ENCODE measurements around the gene TMEM220. TPM values are rescaled to one million over a fixed set of nuclear protein-coding genes. Genes with fewer than 3 reads are reported as not detected.
"Not testable (repeated sequence)": the region's sequence is repeated elsewhere in the genome, so short reads cannot be mapped to it uniquely, and the experiment has no call there.

The TMEM220 gene
- total and polyA plus RNA-seq, 4 donors = 2.8 to 13.8 (median 7.1) TPM

DNA sequence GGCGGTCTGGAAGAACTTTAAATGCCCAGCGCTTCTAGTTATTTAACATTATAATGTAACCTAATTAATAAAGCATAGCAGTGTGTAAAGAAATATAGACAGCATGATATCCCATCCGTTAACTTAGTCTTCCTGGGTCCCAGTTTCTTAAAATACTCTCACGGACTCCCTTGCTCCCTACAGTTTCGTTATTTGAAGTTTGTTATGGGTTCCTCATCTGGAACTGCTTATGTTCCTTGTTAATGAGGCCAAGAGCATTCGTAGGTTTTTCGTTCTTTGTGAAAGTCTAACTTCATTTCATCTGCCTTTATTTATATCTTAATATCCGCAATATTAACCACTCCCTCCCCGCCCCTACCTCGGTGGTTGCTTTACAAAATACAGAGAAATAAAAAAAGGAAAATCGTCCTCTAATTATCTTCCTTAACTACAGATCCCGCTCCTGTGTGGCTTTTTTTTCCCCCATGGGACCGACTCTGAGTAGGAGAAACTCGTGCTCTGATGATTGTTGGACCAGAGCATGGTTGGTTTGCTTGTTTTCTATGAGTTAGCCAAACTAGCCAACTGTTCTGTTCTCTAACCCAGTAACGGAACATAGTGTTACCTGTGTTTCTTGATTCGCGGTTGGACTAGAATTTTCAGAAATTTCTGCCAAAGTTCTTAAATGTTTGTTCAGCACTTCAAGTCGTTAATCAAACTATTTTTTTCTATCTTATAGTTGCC is 31.6 kb downstream of the TMEM220 start:
- DNase-seq (peak in 2 of 3 donors; percentile 39 to 41), ATAC-seq (ENCODE audit: insufficient read depth, low FRiP score) (no peak)

DNA sequence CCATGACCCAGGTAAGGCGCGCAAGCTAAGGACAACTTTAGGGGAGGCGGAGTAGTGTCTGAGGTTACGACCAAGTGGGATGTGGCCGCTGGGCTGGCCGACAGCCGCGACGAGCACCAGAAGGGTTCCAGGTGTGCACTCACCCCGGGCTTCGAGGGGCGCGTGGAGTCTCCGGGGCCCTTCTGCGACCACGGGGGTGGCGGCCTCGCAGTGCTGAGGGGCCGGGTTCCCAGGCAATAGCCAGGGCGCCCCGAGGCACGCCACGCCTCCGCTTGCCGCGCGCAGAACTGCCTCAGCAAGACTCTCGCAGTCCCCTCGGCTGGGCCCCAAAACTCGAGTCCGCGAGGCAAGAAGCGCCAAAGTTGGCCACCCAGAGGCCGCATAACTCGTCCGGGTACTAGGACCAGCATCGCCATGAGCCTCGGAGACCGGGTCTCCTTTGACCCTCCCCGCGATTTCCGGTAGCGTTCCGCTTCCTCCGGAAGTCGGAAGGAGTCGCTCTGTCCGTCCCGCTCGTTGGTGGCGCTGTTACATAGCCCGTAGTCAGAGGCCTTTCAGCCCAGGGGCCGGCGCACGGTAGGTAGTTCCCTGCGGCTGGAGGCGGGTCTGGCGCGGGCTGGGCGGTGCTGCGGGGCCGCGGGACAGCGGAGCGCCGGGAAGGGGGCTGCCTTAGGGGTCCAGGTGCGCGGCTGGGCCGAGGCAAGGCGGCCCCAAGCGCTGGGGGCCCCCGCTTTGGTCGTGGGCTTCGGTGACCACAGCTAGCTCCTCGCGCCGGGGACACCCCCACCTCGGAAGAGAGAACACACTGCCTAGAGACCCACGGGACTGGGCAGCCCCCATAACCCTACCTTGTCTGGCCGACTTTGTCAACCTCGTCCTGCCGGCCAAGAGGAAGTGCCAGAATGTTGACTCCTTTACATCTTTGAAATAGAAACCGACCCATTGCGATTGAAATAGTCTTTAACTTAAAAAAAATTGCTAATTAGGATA is 32.4 kb downstream of the TMEM220 start, which contains the start of the genes ADPRM and SCO1:
ADPRM (plus strand) TSS at position 503 of the 990 bp plus-strand sequence. CDS start 7,333 bp downstream, outside the sequence.
SCO1 (minus strand) TSS at position 442 of the 990 bp plus-strand sequence; CDS start at position 416, 26 bp downstream.
- WGBS, 2 donors = 0% methylated on average over 71 to 84 of the region's 84 CpGs
- DNase-seq = peak; percentile 95 to 98 (median 97)
- TF ChIP-seq, protein P1, sequence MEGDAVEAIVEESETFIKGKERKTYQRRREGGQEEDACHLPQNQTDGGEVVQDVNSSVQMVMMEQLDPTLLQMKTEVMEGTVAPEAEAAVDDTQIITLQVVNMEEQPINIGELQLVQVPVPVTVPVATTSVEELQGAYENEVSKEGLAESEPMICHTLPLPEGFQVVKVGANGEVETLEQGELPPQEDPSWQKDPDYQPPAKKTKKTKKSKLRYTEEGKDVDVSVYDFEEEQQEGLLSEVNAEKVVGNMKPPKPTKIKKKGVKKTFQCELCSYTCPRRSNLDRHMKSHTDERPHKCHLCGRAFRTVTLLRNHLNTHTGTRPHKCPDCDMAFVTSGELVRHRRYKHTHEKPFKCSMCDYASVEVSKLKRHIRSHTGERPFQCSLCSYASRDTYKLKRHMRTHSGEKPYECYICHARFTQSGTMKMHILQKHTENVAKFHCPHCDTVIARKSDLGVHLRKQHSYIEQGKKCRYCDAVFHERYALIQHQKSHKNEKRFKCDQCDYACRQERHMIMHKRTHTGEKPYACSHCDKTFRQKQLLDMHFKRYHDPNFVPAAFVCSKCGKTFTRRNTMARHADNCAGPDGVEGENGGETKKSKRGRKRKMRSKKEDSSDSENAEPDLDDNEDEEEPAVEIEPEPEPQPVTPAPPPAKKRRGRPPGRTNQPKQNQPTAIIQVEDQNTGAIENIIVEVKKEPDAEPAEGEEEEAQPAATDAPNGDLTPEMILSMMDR (IDR thresholded peaks at IDR 0.05; ENCODE audit: control extremely low read depth, extremely low read depth) = peak; percentile 44

More for the DNA sequence above, 31.6 kb downstream of the TMEM220 start:
- peak overlapping the region; percentile 72 to 76 for H3K9ac ChIP-seq (ENCODE audit: insufficient read depth in 1 of 2, low read length in 2 of 2)
- no peaks in the 10 kb centered on the region for H3K27me3 ChIP-seq (ENCODE audit: control insufficient read depth in 3 of 3, insufficient read depth in 3 of 3, low read length in 2 of 3)
- TF ChIP-seq, protein P1 (IDR thresholded peaks at IDR 0.05; ENCODE audit: control extremely low read depth, extremely low read depth) = no peak
- H3K9me3 ChIP-seq (ENCODE audit: control insufficient read depth in 4 of 4, insufficient read depth in 3 of 4, low read length in 3 of 4) = no peaks in the 10 kb centered on the region
- H3K4me1 ChIP-seq (ENCODE audit: control insufficient read depth in 5 of 5, insufficient read depth in 5 of 5, low read length in 5 of 5) = peaks cover 4 to 15% (median 8%) of the 10 kb centered on the region in 5 donors
- peaks cover 3 to 12% (median 10%) of the 10 kb centered on the region in 4 donors for H3K36me3 ChIP-seq (ENCODE audit: control insufficient read depth in 4 of 4, insufficient read depth in 4 of 4, low read length in 4 of 4)
- H3K4me3 ChIP-seq = peak overlapping the region; percentile 90
- 7 to 15% methylated on average over 18 of the region's 18 CpGs for WGBS, 2 donors
- peak overlapping the region in 1 of 2 donors; percentile 98 for H3K27ac ChIP-seq (ENCODE audit: low read depth in 1 of 2, low read length in 1 of 2)

DNA sequence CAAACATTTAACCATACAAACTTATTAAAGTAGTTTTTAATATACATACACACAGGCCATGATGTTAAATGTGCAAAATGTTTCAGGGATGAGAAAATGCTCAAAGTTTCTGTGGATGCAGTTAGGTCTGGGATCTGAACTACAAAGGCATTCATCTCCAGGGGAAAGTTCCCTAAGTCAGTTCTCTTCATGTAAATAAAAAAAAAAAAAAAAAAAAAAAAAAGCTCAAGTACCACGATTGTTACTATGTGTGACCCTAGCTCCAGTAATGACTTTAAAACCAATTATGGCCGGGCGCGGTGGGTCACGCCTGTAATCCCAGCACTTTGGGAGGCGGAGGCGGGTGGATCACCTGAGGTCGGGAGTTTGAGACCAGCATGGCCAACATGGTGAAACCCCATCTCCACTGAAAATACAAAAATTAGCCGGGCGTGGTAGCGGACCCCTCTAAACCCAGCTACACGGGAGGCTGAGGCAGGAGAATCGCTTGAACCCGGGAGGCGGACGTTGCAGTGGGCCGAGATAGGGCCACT is 33.9 kb downstream of the TMEM220 start:
- not testable (repeated sequence) for H3K27ac ChIP-seq (ENCODE audit: low read depth in 1 of 2, low read length in 1 of 2); H3K9ac ChIP-seq (ENCODE audit: insufficient read depth in 1 of 2, low read length in 2 of 2); H3K9me3 ChIP-seq (ENCODE audit: control insufficient read depth in 4 of 4, insufficient read depth in 3 of 4, low read length in 3 of 4); H3K4me3 ChIP-seq; ATAC-seq (ENCODE audit: insufficient read depth, low FRiP score); H3K27me3 ChIP-seq (ENCODE audit: control insufficient read depth in 3 of 3, insufficient read depth in 3 of 3, low read length in 2 of 3); DNase-seq
- H3K36me3 ChIP-seq (ENCODE audit: control insufficient read depth in 4 of 4, insufficient read depth in 4 of 4, low read length in 4 of 4) = peaks cover 6 to 23% (median 12%) of the 10 kb centered on the region in 4 donors
- H3K4me1 ChIP-seq (ENCODE audit: control insufficient read depth in 5 of 5, insufficient read depth in 5 of 5, low read length in 5 of 5) = peaks cover 3 to 15% (median 8%) of the 10 kb centered on the region in 5 donors
- 90 to 92% methylated on average over 17 of the region's 17 CpGs for WGBS, 2 donors

More for the DNA sequence above, 32.4 kb downstream of the TMEM220 start, which contains the start of the genes ADPRM and SCO1:
- H3K4me3 ChIP-seq = peak within 1 kb of the TSS; percentile 90
- peak; percentile 98 for ATAC-seq (ENCODE audit: insufficient read depth, low FRiP score)
- H3K27ac ChIP-seq (ENCODE audit: low read depth in 1 of 2, low read length in 1 of 2) = peak within 1 kb of the TSS; percentile 98
- peak within 1 kb of the TSS; percentile 72 to 76 for H3K9ac ChIP-seq (ENCODE audit: insufficient read depth in 1 of 2, low read length in 2 of 2)
- peaks cover 3 to 13% (median 10%) of the 10 kb centered on the region in 4 donors for H3K36me3 ChIP-seq (ENCODE audit: control insufficient read depth in 4 of 4, insufficient read depth in 4 of 4, low read length in 4 of 4)
- no peaks in the 10 kb centered on the region for H3K9me3 ChIP-seq (ENCODE audit: control insufficient read depth in 4 of 4, insufficient read depth in 3 of 4, low read length in 3 of 4)
- no peaks in the 10 kb centered on the region for H3K27me3 ChIP-seq (ENCODE audit: control insufficient read depth in 3 of 3, insufficient read depth in 3 of 3, low read length in 2 of 3)
- peaks cover 3 to 15% (median 8%) of the 10 kb centered on the region in 5 donors for H3K4me1 ChIP-seq (ENCODE audit: control insufficient read depth in 5 of 5, insufficient read depth in 5 of 5, low read length in 5 of 5)
